Hematopoietic multipotent progenitor cell (in vitro differentiated cells): ENCODE measurements around the gene DNAAF8. TPM values are rescaled to one million over a fixed set of nuclear protein-coding genes. Genes with fewer than 3 reads are reported as not detected.

Experiments used
- DNase-seq, 3 donors: peaks; one replicate each; pipeline ENCODE4 v3.0.0-alpha.2; 2011 to 2015; ENCODE audit warnings: low read depth in 2 of 3, low spot score in 2 of 3
- total RNA-seq: library from RNA; depleted of rRNA; stranded (reverse); fragments of >200 nt; gene quantifications from one replicate; pipeline ENCODE4 v1.2.3, GENCODE V29; 2012

DNAAF8 gene
- total RNA-seq, 1 donor = 0.54 TPM

- DNase-seq = no peak
Observed at GRCh38 chr16:4694642-4695451, 39.5 kb upstream of the DNAAF8 start.

DNA sequence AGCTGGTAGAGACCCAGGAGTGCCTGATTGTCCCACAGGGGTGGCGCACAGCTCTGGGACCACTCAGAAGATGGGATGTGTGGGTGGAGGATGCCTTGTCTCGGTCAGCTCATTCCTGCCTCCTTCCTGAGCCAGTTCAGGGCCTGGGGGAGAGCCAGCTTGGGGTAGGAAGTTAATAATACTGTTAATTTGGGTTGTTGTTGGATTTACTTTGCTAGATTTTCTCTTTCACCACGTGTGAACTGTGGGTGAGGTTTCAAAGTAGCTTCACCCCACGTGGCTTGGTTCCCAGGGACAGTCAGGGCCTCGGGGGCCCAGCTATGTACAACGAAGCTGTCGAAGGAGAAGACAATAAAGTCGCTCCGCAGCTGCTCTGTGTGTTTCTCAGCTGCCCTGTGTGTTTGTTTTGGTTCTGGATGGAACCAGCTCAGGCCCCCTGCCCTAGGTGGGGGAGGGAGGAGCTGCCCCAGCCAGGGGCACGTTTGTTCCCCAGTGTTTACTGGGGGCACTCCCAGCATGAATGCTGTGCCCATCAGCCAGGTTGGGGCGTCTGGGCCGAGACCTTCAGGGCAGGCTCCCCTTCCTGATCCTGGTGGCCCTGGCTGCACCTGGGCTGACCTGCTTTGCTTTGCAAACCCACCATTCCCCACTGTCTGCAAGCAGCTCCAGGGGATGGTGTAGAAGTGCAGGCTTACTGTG is 38.7 kb upstream of the DNAAF8 start:
- no peak for DNase-seq

- DNase-seq = no peak
Observed at GRCh38 chr16:4696172-4696904, 38.0 kb upstream of the DNAAF8 start.

GRCh38 chr16:4696905-4697847 is 37.2 kb upstream of the DNAAF8 start:
- no peak for DNase-seq

DNA sequence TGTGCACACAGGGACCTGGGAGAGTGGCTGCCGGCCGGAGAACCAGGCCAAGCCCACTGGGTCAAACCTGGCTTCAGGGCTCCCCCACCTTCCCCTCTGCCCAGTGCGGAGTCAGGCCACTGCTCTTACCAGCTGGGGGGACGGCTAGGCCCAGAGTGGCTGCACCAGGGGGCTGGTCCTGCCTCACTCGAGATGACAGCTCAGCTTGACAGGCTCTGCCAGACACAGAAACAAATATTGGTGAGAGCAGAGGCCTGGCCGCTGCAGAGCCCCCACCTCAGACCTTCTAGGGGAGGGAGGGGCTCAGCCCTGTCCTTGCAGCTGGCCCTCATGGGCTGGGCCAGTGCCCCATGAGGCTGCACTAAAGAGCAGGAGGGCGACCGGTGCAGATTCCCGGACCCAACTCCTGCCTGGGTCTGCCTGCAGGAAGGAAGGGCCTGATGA is 36.5 kb upstream of the DNAAF8 start:
- no peak for DNase-seq

DNA sequence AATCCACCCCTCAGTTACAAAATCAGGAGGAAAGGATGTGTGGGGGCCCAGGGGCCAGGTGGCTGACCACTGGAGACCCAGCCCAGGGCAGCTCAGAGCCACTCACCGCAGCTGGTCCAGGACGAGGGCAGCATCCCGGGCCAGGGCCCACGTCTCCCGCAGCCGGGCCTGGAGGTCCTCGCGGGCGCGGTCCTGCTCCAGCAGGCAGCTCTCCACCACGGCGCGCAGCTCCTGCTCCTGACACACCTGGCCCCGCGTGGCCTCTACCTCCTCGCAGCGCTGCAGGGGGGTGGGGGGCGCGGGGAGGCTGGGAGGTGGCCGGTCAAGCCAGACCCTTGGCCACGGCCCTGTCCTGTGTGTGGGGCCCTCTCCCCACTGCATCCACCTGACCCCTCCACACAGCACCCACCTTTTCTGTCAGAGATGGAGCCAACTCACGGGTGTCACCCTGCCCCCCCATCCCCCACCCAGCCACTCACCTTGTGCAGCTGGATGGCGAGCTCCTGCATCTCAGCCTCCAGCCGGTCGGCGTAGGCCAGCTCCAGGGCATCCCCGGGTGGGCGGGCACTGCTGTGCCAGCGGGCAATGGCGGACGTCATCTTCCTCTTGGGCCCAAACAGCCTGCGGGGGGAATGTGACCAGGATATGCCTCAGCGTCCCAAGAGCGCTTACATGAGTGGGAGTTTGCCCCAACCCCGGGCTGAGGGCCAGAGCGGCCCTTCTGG is 35.9 kb upstream of the DNAAF8 start:
- DNase-seq = no peak

DNA sequence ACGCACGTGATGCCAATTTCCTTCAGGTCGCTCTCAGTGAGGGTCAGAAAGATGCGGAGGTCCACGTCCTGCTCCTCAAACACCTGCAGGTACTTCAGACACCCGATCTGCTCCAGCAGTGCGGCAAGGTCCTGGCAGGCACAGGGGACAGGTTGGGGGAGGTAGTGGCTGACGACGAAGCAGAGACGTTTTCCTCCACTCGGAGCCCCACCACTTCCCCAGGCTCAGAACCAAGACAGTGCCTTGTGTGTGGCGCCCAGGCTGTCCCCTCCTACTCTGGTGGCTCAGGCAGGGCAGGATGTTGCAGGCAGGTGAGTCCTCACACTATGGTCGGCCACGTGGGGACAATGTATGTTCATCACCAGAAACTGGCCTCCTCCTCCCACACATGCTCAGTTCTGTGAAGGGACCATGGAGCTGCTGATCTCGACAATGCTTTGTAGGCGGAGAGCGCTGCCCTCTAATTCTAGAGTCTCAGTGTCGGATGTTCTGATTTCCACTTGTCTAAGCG is 35.2 kb upstream of the DNAAF8 start:
- DNase-seq = no peak

GRCh38 chr16:4700380-4700996 is 33.8 kb upstream of the DNAAF8 start:
- no peak for DNase-seq

- no peak for DNase-seq
Observed at GRCh38 chr16:4700997-4701743, 33.2 kb upstream of the DNAAF8 start.

- DNase-seq = no peak
Observed at GRCh38 chr16:4701791-4702465, 32.4 kb upstream of the DNAAF8 start.

GRCh38 chr16:4702466-4702808 is 31.9 kb upstream of the DNAAF8 start:
- no peak for DNase-seq

- DNase-seq = no peak
Observed at GRCh38 chr16:4703906-4704305, 30.4 kb upstream of the DNAAF8 start.

DNA sequence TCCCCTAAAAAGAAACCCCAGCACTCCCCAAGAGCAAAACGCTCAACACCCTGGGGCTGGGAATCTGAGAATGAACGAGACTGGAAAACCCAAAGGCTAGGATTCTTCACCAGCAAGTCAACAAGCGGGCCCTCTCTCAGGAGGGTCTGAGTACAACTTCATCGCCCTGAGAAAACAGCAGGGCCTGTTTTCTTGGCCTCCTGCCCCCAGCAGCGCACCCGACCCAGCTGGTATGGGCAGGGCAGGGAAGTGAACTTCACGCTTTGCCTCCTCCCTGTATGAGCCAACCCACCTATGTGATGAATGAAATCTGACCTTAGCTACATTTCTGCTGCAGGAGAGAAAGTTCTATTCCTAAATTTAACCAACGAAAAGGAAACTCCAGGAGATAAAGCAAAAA is 29.8 kb upstream of the DNAAF8 start:
- no peak for DNase-seq

- no peak for DNase-seq
Observed at GRCh38 chr16:4704913-4705312, 29.4 kb upstream of the DNAAF8 start.

- DNase-seq = no peak
Observed at GRCh38 chr16:4706871-4707270, 27.5 kb upstream of the DNAAF8 start.

- DNase-seq = no peak
Observed at GRCh38 chr16:4709481-4709880, 24.9 kb upstream of the DNAAF8 start.

DNA sequence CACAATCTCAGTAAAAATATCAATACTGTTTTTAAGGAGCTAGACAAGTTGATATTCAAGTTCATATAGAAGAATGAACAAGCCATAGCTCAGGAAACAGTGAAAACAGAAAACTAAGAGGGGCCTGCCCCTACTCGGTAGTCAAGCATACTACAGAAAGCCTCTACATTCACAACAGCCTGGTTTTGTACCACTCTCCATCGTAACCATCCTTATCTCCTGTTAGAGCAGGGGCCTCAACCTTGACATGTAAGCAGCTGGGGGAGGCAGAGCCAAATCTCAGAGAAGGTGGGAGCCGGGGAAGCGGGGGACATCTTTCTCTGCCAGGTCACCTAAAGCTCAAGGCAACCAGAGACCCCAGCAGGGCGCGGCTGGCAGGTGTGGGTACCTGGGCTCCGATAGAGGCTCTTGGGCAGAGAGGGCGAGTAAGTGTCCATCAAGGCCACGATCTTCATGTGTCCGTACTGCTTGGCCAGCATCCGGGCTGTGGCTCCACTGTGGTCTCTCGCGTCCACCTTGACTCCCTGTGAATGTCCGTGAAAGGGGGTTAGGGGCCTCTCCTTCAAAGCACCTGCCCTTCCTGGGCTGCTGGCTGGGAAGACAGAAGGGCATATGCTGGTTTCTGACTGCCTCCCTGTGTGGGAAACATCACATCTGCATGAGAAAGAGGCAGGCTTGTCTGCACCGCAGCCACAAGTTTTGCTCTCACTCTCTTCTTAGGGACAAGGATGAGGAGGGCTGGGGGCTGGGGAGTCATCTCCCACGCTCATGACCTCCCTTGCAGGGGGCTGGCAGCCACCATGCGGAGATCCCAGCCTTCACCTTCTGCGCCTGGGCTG is 20.5 kb upstream of the DNAAF8 start:
- no peak for DNase-seq
